ENCODE results near the gene MLNR.
A peak's percentile ranks its signal among the peaks of the same experiment; 100 is the strongest.

MLNR gene

GRCh38 chr13:49220036-49220855 lies at the start of gene MLNR:
TSS of gene MLNR (plus strand) at chr13:49220338. CDS start at chr13:49220338, 0 bp downstream.
- DNase-seq = peak in 2 of 4 experiments; percentile 6 to 17

- no peak for DNase-seq
These were observed 48.8 kb upstream of the MLNR start for GRCh38 chr13:49171359-49171758.

GRCh38 chr13:49183672-49184325 lies 36.3 kb upstream of the MLNR start:
- no peak for DNase-seq

- DNase-seq = no peak
These were observed 35.5 kb upstream of the MLNR start for GRCh38 chr13:49184621-49185020.

DNA sequence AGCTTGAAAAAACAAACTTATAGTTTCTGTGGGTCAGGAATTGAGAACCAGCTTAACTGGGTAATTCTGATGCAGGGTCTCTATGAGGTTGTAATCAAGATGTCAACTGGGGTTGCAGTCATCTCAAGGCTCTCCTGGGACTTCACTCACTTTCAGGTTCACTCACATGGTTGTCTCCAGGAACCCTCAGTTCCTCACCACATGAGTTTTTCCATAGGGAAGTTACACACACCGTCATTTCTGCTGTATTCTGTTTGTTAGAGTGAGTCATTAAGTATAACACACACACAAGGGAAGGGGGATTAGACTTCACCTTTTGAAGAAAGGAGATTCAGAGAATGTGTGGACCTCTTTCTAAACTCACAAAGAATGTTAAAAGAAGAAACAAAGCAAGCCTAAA lies 34.9 kb upstream of the MLNR start:
- DNase-seq = no peak

- no peak for DNase-seq
These were observed 29.2 kb upstream of the MLNR start for GRCh38 chr13:49190901-49191300.

DNA sequence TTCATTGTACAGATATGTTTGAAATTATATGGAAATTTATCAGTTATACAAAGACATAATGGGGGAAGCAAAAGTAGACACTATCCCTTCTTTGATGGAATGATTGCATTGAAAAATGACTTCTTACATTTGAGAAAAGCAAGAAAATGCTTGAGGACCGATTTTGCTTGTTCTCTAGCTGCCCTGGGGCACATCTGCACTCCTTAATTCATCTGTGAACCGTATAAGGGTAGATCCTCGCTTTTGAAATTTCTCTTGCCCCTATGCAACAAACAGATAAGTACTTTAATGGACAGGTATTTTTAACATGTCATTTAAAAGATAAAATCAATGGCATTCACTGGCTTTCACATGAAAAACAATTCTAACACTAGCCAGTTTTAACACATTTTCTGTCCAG lies 13.5 kb upstream of the MLNR start:
- no peak for DNase-seq

DNA sequence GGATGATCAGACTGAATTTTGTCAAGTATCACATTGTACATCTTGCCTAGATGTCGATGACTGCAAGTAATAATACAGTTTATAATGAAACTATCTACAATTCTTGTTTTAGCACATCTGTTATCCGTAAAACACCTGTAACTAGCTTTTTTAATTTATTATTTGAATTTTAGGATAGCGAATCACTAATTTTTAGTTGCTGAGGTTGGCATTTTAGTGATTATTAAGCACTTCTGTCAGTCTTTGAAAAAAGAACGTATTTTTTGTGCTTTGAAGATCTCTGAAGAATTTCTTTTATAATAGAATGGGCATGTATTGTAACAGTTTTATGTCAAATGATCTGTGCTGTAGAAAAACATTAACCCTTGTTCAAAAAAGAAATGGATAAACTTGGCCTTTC lies 11.5 kb upstream of the MLNR start:
- no peak for DNase-seq

GRCh38 chr13:49210114-49210513 lies 10.0 kb upstream of the MLNR start:
- DNase-seq = no peak

GRCh38 chr13:49210669-49211068 lies 9.5 kb upstream of the MLNR start:
- no peak for DNase-seq

- DNase-seq = no peak
These were observed 6.6 kb upstream of the MLNR start for GRCh38 chr13:49213539-49213938.

- DNase-seq = no peak
These were observed 5.9 kb upstream of the MLNR start for GRCh38 chr13:49213997-49214916.

DNA sequence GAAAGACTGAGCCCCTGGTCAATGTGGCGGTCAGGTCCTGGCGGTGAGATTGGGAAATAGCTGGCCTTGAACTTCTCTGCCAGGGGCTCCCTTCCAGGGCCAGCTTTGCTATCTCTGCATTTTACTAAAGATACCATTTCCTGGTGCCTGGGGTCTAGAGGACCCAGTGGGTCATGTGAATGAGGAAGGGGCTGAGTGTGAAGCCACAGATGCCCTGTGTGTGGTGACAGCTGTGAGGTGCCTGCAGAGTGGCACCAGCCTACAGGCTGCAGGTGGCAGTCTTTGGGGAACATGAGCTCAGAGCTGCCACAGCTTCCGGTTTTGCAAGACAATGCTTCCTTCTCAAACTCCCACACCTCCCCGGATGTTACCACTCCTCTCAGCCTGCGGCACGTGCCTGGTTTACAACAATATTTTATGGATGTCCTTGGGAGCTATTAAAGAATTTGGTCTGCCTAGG lies 5.2 kb upstream of the MLNR start:
- peak in 1 of 4 experiments; percentile 11 for DNase-seq

DNA sequence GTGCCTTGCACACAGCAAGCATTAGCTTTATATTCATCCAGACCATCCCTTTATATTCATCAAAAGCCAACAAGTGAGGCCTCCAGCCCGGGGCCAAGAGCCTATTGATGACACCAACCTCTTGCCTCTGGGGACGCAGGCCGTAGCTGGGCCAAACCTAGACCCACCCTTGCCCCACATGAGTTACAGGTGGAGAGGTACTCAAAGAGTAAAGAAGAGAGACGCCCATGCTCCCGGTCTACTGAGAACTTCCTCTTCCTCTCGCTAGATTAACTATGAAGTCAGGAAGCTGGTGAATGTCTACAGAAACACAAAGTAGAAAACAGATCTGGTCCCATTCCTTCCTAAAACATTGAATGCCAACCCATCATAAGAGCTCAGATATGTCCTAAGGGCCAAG lies 3.8 kb upstream of the MLNR start:
- DNase-seq = no peak

GRCh38 chr13:49217962-49218492 lies 2.1 kb upstream of the MLNR start:
- DNase-seq = no peak

DNA sequence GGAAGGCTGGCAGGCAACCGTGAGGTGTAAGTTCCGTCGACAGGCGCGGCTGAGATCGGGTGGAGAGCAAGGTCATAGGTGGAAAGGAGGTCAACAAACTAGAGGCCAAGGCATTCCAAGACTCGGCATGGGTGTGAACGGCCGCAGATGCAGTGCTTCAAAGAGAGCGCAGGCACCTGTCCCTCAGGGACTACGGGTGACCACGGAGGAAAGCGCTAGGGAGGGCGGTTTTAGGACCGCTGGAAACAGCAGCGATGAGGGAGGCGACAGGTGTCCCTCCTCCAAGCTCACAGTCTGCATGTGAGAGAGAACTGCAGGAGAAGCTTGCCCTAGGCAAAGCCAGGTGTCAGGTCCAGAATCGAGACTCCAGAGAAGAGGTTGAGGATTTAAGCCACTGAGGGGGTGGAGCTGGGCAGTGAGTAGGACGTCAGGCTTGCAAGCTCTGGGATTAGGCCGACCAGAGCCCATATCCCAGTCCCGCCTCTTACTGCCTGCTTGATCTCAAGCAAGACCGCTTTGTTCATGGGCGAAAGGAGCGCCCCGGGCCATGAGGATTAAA lies 1.6 kb upstream of the MLNR start:
- DNase-seq = no peak

GRCh38 chr13:49219647-49220035 lies 497 bp upstream of the MLNR start:
- DNase-seq = no peak

GRCh38 chr13:49220856-49221589 lies 885 bp downstream of the MLNR start:
- no peak for DNase-seq

- DNase-seq = no peak
These were observed 1.4 kb downstream of the MLNR start for GRCh38 chr13:49221590-49221965.

DNA sequence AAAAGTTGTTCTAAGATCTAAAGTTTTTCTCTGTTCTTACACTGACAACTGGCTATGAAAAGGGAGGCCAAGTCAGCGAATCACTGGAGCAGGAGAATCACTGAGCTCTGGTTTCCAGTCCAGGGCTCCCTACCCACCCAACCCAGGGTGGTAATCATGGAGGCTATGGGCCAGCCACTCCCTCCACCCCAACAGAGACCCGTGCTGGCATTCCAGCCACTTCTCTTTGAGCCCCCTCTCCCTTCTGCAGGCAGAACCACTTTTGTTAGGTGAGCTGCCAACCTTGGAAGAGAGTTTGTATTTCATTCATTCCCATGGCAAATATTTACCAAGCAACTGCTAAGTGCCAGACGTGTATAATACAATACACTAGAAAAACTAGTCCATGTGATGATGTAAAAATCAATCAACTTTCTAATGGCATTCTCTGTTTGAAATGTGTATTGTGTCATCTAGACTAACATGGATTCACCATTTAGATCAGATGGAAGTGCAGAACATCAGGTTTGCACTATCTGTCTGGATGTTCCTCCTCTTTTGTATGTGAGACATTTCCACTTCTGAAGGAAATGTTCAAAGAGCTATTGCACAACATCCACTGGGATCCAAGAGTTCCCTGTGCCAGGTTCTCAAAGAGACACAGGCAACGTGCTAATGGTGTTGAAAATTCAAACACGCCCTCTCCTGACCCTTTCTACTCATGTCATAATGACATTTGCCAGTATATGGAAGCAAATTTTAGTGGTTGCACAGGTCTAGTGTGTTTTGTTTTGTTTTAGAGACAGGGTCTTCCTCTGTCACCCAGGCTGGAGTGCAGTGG lies 5.3 kb downstream of the MLNR start:
- no peak for DNase-seq

GRCh38 chr13:49226613-49227012 lies 6.5 kb downstream of the MLNR start:
- DNase-seq = no peak

Data from activated naive CD4-positive, alpha-beta T cell (primary cell).